GM06990 (cell line): ENCODE data around the gene INPP4A.
"Not testable (repeated sequence)": the region's sequence is repeated elsewhere in the genome, so short reads cannot be mapped to it uniquely, and the experiment has no call there.

ENCODE experiments used
- DNase-seq: peaks from one replicate; pipeline ENCODE4 v3.0.0-alpha.2; 2011; ENCODE audit not compliant: insufficient read length; ENCODE audit errors: extremely low read depth
- H3K27me3 ChIP-seq: replicated peaks from 2 replicates; pipeline ENCODE4 v1.6.0; 2011; ENCODE audit warnings: low read length; ENCODE audit not compliant: control insufficient read depth, insufficient read depth
- H3K36me3 ChIP-seq: 2 replicates; pipeline ENCODE4 v1.5.1; 2011; ENCODE audit warnings: low read length; ENCODE audit not compliant: control insufficient read depth, insufficient read depth
- H3K4me3 ChIP-seq: replicated peaks from 2 replicates; pipeline ENCODE4 v1.5.1; 2011; ENCODE audit warnings: low read depth, mild to moderate bottlenecking, control low read depth, low read length
- CTCF ChIP-seq: IDR thresholded peaks from 2 replicates; pipeline ENCODE4 v1.5.1; 2011; ENCODE audit warnings: low read length, control low read depth, mild to moderate bottlenecking, inconsistent platforms; ENCODE audit not compliant: insufficient read depth, poor library complexity, severe bottlenecking

INPP4A gene

GRCh38 chr2:98432145-98432544, 12.5 kb upstream of the INPP4A start:
- H3K36me3 ChIP-seq = no peaks in the 10 kb centered on the region
- no peaks in the 10 kb centered on the region for H3K27me3 ChIP-seq
- TF ChIP-seq CTCF = no peak
- no peak overlapping the region for H3K4me3 ChIP-seq
- DNase-seq = no peak

GRCh38 chr2:98433363-98433964, 11.2 kb upstream of the INPP4A start:
- Histone ChIP-seq H3K4me3 (no peak overlapping the region), H3K27me3 (no peaks in the 10 kb centered on the region), H3K36me3 (no peaks in the 10 kb centered on the region)
- TF ChIP-seq CTCF = no peak
- DNase-seq = no peak

DNA sequence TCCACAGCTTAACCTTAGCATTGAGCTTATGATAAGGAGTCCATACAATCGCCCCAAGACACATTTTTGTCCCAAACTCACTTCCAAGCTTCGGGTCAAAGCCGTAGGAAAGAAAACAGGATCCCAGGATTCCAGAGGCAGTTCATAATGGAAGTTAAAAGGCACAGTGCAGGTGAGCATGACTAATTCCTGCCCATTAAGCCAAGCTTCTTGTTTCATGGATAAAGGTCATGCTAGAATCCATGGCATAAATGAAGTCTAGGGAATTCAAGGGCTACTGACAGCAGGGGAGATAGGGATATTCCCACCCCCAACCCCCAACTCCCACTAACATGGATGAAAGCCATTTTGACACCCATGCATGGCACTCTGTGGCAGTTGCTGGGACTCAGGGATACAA, 10.2 kb upstream of the INPP4A start:
- TF ChIP-seq CTCF = no peak
- H3K4me3 ChIP-seq = no peak overlapping the region
- no peak for DNase-seq

GRCh38 chr2:98435670-98436069, 9.0 kb upstream of the INPP4A start:
- not testable (repeated sequence) for DNase-seq, H3K4me3 ChIP-seq, H3K36me3 ChIP-seq, H3K27me3 ChIP-seq

More for the DNA sequence above, 10.2 kb upstream of the INPP4A start:
- Histone ChIP-seq H3K36me3 (no peaks in the 10 kb centered on the region), H3K27me3 (no peaks in the 10 kb centered on the region)

- DNase-seq = no peak
- Histone ChIP-seq H3K36me3 (no peaks in the 10 kb centered on the region), H3K4me3 (no peak overlapping the region), H3K27me3 (no peaks in the 10 kb centered on the region)
- no peak for TF ChIP-seq CTCF
Measured at GRCh38 chr2:98436734-98437133, 7.9 kb upstream of the INPP4A start.

- no peak for TF ChIP-seq CTCF
- Histone ChIP-seq H3K36me3 (no peaks in the 10 kb centered on the region), H3K27me3 (no peaks in the 10 kb centered on the region), H3K4me3 (no peak overlapping the region)
- DNase-seq = no peak
Measured at GRCh38 chr2:98438190-98439133, 6.2 kb upstream of the INPP4A start.
